Thyroid gland (tissue), 4 donors: ENCODE results near the gene ASPN.

Experiments
- CTCF ChIP-seq, 6 experiments: fragments of 200-600 bp in 3 of 6; fragments of 450-650 bp in 3 of 6; sonication (generic) in 3 of 6; IDR thresholded peaks; one replicate each; pipeline ENCODE4 v1.5.1; 2016 to 2019; ENCODE audit warnings: antibody characterized with exemption in 6 of 6, mild to moderate bottlenecking in 2 of 6, inconsistent platforms in 1 of 6, moderate library complexity in 1 of 6
- POLR2A ChIP-seq, 2 donors: fragments of 450-650 bp; IDR thresholded peaks; one replicate each; pipeline ENCODE4 v1.6.1; 2017; ENCODE audit warnings: antibody characterized with exemption in 2 of 2, mild to moderate bottlenecking in 2 of 2, moderate library complexity in 1 of 2

- TF ChIP-seq CTCF (IDR thresholded peaks at IDR 0.05) (no peak), POLR2A (IDR thresholded peaks at IDR 0.05) (no peak)
These were observed 22.6 kb upstream of the ASPN start for GRCh38 chr9:92504881-92505280.
